GM18951 (cell line): ENCODE results near the gene SYPL1.

Source experiments
- POLR2A ChIP-seq: IDR thresholded peaks from 4 replicates; pipeline ENCODE4 v1.6.1; 2011; ENCODE audit warnings: mild to moderate bottlenecking; ENCODE audit not compliant: insufficient read length, insufficient read depth; ENCODE audit errors: extremely low read depth
- in situ Hi-C: fragments of 300-500 bp; cut with MboI; formaldehyde crosslinking; loops from one replicate; pipeline ENCODE4 v1.12.0; 2022; ENCODE audit warnings: low sequenced_read_pairs, mixed read lengths, inconsistent platforms; ENCODE audit not compliant: unreplicated experiment

SYPL1 gene

GRCh38 chr7:106114716-106115383, 2.7 kb upstream of the SYPL1 start:
- no peak for TF ChIP-seq POLR2A
- in situ Hi-C loops = no loop called here

DNA sequence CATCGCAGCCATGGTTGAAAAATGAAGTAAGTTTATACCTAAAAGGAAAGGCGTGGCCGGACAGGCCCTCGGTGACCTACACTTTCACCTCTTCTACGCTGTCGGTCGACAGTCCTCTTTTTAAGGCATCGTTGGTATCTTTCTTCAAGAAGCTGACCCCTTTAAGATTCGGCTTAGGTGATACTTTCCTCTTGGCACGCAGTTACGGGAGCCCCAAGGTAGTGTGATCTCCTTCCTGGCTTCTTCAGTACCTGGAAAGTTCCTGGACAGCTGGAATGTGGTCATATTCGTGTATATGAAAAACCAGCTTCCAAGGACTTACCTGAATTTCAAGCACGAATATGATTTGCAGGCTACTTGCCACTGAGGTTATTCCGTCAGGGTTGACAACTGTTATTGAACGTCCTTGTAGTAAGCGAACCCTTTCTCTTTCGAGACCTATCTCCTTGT, 885 bp upstream of the SYPL1 start:
- TF ChIP-seq POLR2A = no peak
- in situ Hi-C loops = no loop called here

DNA sequence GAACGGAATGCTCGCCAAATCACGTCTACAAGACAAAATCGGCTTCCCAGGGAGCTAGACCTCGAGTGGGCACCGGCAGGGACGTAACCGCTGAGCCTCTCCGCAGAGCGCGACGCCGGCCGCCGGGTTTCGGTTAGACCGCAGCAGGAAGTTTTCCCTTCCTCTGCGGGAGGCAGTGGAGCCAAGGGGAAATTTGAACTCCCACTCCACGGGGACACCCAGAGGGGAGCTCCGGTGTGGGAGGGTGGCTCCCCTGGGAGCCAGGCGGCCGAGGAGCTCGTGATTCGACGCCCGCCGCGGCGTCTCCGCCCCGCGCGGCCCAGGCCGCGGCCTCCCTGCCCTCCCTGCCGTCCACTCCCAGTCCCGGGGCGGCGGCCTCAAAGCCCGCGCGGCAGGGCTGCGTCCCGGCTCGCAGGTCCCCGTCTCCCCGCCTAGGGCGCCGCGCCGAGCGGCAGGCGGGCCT, 426 bp downstream of the SYPL1 start:
- TF ChIP-seq POLR2A = no peak
- in situ Hi-C loops = no loop called here

GRCh38 chr7:106110885-106111654, 1.0 kb downstream of the SYPL1 start:
- in situ Hi-C loops = no loop called here
- TF ChIP-seq POLR2A = no peak

DNA sequence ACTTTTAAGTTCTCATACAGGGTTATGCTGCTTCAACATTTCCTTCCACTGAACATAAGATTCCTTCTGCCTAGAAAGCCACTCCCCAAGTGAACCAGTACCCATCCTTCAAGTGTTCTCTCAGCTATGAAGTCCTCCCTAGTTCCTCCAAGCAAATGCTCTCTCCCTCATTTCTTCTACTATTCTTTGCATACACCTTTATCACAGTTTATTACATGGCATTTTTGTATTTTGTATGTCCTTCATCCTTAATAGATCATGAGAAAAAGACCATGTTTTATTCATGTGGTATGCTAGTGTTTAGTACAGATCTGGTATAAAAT, 1.9 kb downstream of the SYPL1 start:
- in situ Hi-C loops = no loop called here
- TF ChIP-seq POLR2A = no peak

DNA sequence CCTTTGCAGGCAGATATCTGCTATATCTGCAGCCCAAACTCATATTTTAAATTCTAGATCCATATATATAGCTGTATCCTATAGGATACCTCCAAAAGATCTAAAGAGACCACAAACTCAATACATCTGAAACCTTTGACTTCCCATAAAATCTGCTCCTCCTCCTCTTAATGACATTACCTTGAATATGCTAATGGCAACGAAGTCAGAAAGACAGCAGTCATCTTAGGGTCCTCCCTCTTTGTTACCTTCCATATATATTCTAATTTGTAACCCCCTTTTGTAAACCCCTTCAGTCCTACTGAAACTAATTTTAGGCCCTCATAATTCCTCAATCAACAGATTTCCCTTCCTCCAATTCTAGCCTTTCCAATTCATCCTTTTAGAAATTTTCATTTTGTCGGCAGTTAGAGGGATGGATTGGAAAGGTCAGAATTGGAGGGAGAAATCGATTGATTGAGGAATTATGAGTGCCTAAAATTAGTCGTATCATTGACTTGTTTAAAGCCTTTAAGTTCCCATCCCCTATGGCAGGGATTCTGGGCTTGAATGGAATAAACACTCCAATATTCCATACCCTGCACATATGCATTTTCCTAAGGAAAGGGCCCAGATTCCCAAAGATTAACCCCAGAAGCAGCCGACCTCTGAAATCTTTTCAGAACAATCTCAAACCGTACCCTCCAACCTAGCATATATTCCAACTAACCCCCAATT, 2.4 kb downstream of the SYPL1 start:
- in situ Hi-C loops = no loop called here
- TF ChIP-seq POLR2A = no peak

GRCh38 chr7:106108991-106109390, 3.1 kb downstream of the SYPL1 start:
- in situ Hi-C loops = no loop called here

DNA sequence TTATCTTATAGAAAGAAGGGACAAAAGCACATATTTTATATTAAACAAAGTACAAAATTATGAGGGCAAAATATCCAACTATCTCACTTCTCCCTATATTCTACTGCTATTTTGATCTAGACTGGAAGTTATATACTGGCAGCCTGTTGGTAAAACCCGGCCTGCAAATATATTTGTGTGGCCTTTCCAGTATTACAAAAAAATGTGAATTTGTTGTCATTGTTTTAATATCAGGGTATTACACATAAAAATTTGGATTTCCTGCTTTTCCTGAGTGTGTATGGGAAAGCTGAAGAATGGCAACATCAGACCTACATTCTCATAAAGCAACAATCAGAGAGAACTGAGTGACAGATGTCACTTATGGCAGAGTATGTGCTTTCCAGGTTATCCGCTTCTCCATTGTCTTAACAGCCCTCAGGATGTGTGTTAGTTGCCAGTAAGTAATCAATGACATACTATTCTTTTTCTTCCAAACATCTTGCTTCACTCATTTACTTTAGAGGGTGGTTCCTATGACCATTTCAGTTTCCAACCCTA, 7.3 kb downstream of the SYPL1 start:
- TF ChIP-seq POLR2A = no peak
- in situ Hi-C loops = no loop called here

More at GRCh38 chr7:106108991-106109390, 3.1 kb downstream of the SYPL1 start:
- no peak for TF ChIP-seq POLR2A

GRCh38 chr7:106102387-106102966, 9.6 kb downstream of the SYPL1 start:
- in situ Hi-C loops = no loop called here
- TF ChIP-seq POLR2A = no peak

DNA sequence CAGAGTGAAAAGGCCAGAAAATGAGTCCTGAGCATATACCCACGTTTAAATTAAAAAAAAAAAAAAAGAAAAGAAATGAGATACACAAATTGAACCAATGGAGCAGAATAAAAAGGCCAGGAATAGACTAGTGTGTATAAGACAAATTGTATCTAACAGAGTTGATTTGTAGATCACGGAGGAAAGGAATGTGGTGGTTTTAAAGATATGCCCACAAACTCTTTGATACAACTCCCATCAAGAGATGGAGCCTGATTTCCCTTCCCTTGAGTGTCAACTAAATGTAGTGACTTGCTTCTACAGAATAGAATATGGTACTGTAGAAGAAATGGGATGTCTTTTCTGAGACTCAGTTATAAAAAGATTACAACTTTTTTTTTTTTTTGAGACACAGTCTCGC, 10.4 kb downstream of the SYPL1 start:
- in situ Hi-C loops = no loop called here
- TF ChIP-seq POLR2A = no peak

GRCh38 chr7:106100863-106101629, 11.1 kb downstream of the SYPL1 start:
- in situ Hi-C loops = no loop called here

GRCh38 chr7:106099539-106099938, 12.6 kb downstream of the SYPL1 start:
- in situ Hi-C loops = no loop called here
- TF ChIP-seq POLR2A = no peak

More at GRCh38 chr7:106100863-106101629, 11.1 kb downstream of the SYPL1 start:
- TF ChIP-seq POLR2A = no peak
